Measurements from ENCODE around the gene ANKRD33B.

Gene ANKRD33B

DNA sequence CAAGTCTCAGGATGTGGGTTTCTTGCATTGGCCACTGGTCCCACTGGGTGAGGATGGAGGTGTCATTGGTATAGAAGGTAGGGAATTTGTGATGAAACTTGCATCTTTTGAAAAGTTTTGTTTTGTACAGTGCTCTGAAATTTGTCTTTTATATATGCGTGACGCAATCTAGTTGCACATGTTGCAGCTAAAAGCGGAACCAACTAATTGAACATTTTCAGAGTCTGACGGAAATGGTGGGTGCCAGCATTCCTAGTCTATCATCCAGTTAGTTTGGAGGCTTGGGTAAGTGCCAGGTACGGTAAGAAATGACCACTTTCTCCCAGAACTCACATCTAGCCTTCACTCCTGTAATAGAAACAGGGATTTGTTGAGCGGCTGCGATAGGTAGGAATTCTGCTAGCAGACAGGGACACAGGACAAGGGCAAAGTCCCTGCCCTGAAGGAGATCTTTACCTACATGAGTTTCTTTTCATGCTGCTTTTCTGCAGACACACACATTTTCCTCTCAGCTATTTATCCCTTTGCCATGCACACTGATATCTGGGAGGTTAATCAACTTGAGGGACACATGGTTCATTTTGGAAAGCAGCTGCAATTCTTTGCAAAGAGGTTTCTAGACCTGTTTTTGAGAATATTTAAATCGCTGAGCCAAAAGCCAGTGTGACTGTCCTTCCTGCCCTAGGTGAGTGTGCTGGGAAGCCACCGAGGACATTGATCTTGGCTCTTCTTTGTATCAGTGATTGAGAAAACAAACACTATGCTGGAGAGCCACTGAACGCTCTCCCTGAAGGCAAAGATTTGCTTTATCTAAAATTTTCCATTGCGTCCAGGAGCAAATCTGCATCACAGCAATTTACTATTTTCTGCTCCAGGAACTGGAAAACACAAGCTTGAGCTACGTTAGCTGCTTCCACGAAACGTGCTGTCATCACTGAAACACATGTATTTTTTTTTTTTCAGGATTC lies 107.5 kb downstream of the ANKRD33B start:
- no peak overlapping the region for H3K4me3 ChIP-seq (ENCODE audit: low read depth, low read length)
- no peak for DNase-seq (ENCODE audit: low read depth)
- TF ChIP-seq, protein P1, sequence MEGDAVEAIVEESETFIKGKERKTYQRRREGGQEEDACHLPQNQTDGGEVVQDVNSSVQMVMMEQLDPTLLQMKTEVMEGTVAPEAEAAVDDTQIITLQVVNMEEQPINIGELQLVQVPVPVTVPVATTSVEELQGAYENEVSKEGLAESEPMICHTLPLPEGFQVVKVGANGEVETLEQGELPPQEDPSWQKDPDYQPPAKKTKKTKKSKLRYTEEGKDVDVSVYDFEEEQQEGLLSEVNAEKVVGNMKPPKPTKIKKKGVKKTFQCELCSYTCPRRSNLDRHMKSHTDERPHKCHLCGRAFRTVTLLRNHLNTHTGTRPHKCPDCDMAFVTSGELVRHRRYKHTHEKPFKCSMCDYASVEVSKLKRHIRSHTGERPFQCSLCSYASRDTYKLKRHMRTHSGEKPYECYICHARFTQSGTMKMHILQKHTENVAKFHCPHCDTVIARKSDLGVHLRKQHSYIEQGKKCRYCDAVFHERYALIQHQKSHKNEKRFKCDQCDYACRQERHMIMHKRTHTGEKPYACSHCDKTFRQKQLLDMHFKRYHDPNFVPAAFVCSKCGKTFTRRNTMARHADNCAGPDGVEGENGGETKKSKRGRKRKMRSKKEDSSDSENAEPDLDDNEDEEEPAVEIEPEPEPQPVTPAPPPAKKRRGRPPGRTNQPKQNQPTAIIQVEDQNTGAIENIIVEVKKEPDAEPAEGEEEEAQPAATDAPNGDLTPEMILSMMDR (IDR thresholded peaks at IDR 0.05; ENCODE audit: control insufficient read depth, extremely low read depth, insufficient read depth) = no peak

DNA sequence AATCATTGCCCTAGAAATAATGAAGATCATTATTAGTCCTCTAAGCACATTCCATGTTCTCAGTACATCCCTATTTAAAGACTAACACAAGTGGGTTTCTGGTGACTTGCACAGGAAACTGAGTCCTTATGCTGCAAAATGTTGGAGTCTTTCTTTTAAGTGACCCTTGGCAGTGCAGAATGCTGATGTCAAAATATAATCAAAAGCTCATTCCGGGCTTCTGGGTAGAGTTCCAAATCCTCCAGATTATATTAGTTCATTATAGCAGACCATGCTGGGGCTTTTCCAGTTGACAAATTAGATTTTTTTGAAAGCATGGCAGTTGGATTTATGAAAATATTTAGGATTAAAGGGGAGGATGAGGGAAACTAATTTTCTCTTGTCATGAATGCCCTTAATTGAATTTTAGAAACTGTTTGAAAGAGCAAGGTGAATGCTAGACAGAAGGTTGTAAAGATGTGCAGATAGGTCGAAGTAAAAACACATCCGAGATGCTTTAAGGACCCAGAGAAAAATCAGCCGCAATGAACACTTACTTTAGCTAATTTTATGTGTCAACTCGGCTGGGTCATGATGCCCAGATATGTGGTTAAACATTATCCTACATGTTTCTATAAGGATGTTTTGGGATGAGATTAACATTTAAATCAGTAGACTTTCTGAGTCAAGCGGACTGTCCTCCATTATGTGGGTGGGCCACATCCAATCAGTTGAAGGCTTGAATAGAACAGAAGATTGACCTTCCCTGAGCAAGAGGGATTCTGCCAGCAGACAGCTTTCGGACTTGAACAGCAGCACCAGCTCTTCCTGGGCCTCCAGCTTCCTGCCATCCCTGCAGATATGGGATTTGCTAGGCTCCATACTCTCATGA lies 108.5 kb downstream of the ANKRD33B start:
- DNase-seq (ENCODE audit: low read depth) = no peak
- H3K4me3 ChIP-seq (ENCODE audit: low read depth, low read length) = no peak overlapping the region
- TF ChIP-seq, protein P1 (IDR thresholded peaks at IDR 0.05; ENCODE audit: control insufficient read depth, extremely low read depth, insufficient read depth) = no peak

DNA sequence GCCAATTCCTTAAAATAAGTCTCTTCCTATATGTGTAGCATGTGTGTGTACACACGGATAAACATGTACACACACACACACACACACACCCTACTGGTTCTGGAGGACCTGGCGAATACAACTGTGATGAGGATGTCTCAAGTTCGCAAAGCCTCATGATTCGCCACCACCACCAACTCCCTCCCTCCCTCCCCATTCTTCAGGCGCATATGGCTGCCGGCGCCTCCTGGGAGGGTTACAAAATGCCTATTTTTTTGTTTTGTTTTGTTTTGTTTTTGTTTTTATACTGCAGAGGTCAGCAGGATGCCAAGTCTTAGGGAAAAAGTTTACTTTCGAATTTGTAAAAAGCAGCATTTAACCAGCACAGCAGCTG lies 109.1 kb downstream of the ANKRD33B start:
- TF ChIP-seq, protein P1 (IDR thresholded peaks at IDR 0.05; ENCODE audit: control insufficient read depth, extremely low read depth, insufficient read depth) = no peak
- no peak for DNase-seq (ENCODE audit: low read depth)
- H3K4me3 ChIP-seq (ENCODE audit: low read depth, low read length) = no peak overlapping the region

DNA sequence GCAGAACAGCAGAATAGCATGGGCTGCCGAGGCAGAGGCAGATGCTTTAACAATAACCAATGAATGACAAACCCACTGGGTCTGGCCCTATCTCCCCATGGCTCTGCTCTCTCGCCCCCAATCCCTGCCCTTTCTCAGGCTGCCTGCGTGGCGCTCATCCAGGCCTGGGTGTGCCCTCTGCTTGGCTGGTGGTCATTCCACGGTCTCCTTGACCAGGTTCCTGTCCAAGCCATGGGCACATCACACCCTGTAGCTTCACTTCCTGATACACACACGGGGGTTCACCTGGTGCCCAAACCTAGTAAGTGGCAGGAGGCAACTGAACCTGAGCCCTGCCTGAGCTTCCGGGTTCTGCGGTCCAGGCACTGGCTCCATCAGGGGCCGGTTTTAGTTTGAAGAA lies 109.5 kb downstream of the ANKRD33B start:
- TF ChIP-seq, protein P1 (IDR thresholded peaks at IDR 0.05; ENCODE audit: control insufficient read depth, extremely low read depth, insufficient read depth) = no peak
- H3K4me3 ChIP-seq (ENCODE audit: low read depth, low read length) = no peak overlapping the region
- no peak for DNase-seq (ENCODE audit: low read depth)

DNA sequence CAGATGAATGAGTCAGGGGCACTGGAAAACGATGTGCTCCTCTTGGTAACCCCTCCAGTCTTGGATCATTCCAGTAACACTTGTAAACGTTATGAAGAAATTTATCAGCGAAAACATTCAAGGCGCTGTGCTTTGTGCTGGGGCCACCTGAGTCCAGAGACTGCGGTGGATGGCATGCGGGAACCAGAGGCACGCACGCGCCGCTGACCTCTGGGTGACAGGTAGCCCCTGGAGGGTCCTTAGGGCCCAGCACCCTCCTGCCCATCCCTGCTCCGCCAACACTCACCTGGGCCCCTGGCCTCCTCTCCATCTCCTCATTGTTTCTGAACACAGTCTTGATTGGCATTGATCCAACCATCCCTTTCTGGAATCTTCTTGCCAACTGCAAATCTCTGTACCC lies 110.2 kb downstream of the ANKRD33B start:
- TF ChIP-seq, protein P1 (IDR thresholded peaks at IDR 0.05; ENCODE audit: control insufficient read depth, extremely low read depth, insufficient read depth) = no peak
- no peak overlapping the region for H3K4me3 ChIP-seq (ENCODE audit: low read depth, low read length)
- DNase-seq (ENCODE audit: low read depth) = no peak

DNA sequence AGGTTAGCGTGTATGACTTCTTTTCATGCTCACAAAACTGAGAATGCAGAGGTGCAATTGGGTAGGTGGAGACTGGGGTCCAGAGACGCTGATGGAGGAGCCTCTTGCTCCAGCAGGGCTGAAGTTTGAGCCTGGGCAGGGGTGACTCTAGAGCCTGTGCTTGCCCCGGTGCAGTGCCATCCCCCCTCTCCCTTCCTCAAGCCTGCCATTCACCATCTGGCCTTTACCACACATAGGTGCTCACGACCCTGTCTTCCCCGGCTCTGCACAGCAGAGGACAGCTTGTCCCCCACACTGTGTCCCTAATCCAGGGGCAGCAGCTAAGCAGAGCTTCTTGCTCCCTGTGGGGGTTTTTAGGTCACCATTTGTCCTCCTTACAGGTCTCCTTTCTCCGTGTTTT lies 110.7 kb downstream of the ANKRD33B start:
- H3K4me3 ChIP-seq (ENCODE audit: low read depth, low read length) = no peak overlapping the region
- TF ChIP-seq, protein P1 (IDR thresholded peaks at IDR 0.05; ENCODE audit: control insufficient read depth, extremely low read depth, insufficient read depth) = no peak
- no peak for DNase-seq (ENCODE audit: low read depth)

All from LNCaP clone FGC (cell line).